Adrenal gland (tissue), 12 donors: ENCODE data around the gene PLPP4. TPM values are rescaled to one million over a fixed set of nuclear protein-coding genes. Genes with fewer than 3 reads are reported as not detected.

Source experiments
- DNase-seq, 7 donors: peaks; one replicate each; pipeline ENCODE4 v3.0.0-alpha.2; 2019 to 2020
- H3K27ac ChIP-seq, 5 donors: fragments of 200-600 bp; sonication (generic) in 4 of 5; 1 replicate in 3 of 5; 2 replicates in 2 of 5; pipeline versions ENCODE4 v1.5.1 to v1.8.0; 2016 to 2020; ENCODE audit warnings: mild to moderate bottlenecking in 1 of 5
- H3K27me3 ChIP-seq: fragments of 200-600 bp; 2 replicates; pipeline ENCODE4 v1.8.0; 2021
- H3K36me3 ChIP-seq, 2 donors: fragments of 200-600 bp; replicated peaks in 1 of 2; 1 replicate in 1 of 2; 2 replicates in 1 of 2; pipeline versions ENCODE4 v1.5.1 to v1.8.0; 2018 to 2022
- H3K4me1 ChIP-seq, 2 donors: fragments of 200-600 bp; replicated peaks in 1 of 2; 1 replicate in 1 of 2; 2 replicates in 1 of 2; pipeline versions ENCODE4 v1.5.1 to v1.8.0; 2018 to 2021
- H3K4me3 ChIP-seq, 4 donors: fragments of 200-600 bp; sonication (generic) in 3 of 4; one replicate each; pipeline ENCODE4 v1.5.1; 2016 to 2018
- H3K9me3 ChIP-seq, 3 donors: fragments of 200-600 bp; sonication (generic) in 1 of 3; replicated peaks in 1 of 3; 1 replicate in 2 of 3; 2 replicates in 1 of 3; pipeline versions ENCODE4 v1.5.1 to v1.8.0; 2016 to 2021
- POLR2A ChIP-seq, 2 donors: fragments of 450-650 bp; IDR thresholded peaks; one replicate each; pipeline ENCODE4 v1.6.1; 2017; ENCODE audit warnings: antibody characterized with exemption in 2 of 2, mild to moderate bottlenecking in 2 of 2, moderate library complexity in 1 of 2
- WGBS, 4 donors: extraction: QIAGEN DNeasy Blood & Tissue Kit in 2 of 4; methylation state at CpG; one replicate each; pipeline versions ENCODE4 v1.1.5 to v1.1.7; 2013 to 2017; 5-methylcytosine and 5-hydroxymethylcytosine counted together
- intact Hi-C, 2 donors: fragments of 100-400 bp; cut with DNase I; formaldehyde crosslinking; loops; one replicate each; pipeline versions ENCODE4 v1.14.1 to v1.15.0; 2022 to 2023
- polyA plus RNA-seq, 3 donors: library from polyadenylated mRNA; stranded (reverse); fragments of 200-250 nt in 2 of 3; fragments of 350-450 nt in 1 of 3; fragmentation: Illumina TruSeq in 1 of 3; extraction: RNeasy Lipid Tissue Mini Kit (QIAGEN cat#74804) in 1 of 3; gene quantifications; one replicate each; pipeline ENCODE4 v1.2.3, GENCODE V29; 2013 to 2014
- total RNA-seq, 9 donors: library from RNA; depleted of rRNA in 4 of 9; stranded (reverse); fragments of >200 nt in 4 of 9; fragments of 120-200 nt in 1 of 9; fragmentation: NEBNext Ultra II Directional in 1 of 9; extraction: Animal tissue kit (Norgen Biotek cat#: 25700) in 1 of 9; gene quantifications; one replicate each; pipeline versions ENCODE4 v1.1.0 to v1.2.4, GENCODE V29; 2013 to 2023
- TF ChIP-seq, protein P1 (sequence below), 6 experiments: fragments of 450-650 bp in 4 of 6; fragments of 200-600 bp in 2 of 6; sonication (generic) in 1 of 6; IDR thresholded peaks; 1 replicate in 5 of 6; 2 replicates in 1 of 6; pipeline versions ENCODE4 v1.5.1 to v1.8.0; 2016 to 2021; ENCODE audit warnings: antibody characterized with exemption in 6 of 6, mild to moderate bottlenecking in 2 of 6, moderate library complexity in 1 of 6
- donor health status: healthy with polysubstance abuse.
- donor health status: Bipolar disorder and iron deficiency.
- donor health status: DM: yes; HTN: yes; CAD: no.
- donor health status: DM: no; HTN: no; CAD: no.
- donor health status: DM: no; HTN: no; CAD: no.
- donor health status: DM: yes; HTN: yes; CAD: no.

PLPP4 gene
- total and polyA plus RNA-seq, 12 donors = 0.09 to 1.4 TPM; not detected in 10

- no peaks in the 10 kb centered on the region for H3K27me3 ChIP-seq
- H3K36me3 ChIP-seq = no peaks in the 10 kb centered on the region
- no peak overlapping the region for H3K4me3 ChIP-seq
- 55 to 70% (median 61%) methylated on average over 5 of the region's 5 CpGs for WGBS, 4 donors
- H3K9me3 ChIP-seq = no peaks in the 10 kb centered on the region
- no peak overlapping the region for H3K27ac ChIP-seq
- no peak for DNase-seq
- no peaks in the 10 kb centered on the region for H3K4me1 ChIP-seq
- TF ChIP-seq POLR2A (IDR thresholded peaks at IDR 0.05) = no peak
- TF ChIP-seq, protein P1, sequence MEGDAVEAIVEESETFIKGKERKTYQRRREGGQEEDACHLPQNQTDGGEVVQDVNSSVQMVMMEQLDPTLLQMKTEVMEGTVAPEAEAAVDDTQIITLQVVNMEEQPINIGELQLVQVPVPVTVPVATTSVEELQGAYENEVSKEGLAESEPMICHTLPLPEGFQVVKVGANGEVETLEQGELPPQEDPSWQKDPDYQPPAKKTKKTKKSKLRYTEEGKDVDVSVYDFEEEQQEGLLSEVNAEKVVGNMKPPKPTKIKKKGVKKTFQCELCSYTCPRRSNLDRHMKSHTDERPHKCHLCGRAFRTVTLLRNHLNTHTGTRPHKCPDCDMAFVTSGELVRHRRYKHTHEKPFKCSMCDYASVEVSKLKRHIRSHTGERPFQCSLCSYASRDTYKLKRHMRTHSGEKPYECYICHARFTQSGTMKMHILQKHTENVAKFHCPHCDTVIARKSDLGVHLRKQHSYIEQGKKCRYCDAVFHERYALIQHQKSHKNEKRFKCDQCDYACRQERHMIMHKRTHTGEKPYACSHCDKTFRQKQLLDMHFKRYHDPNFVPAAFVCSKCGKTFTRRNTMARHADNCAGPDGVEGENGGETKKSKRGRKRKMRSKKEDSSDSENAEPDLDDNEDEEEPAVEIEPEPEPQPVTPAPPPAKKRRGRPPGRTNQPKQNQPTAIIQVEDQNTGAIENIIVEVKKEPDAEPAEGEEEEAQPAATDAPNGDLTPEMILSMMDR (IDR thresholded peaks at IDR 0.05) = no peak
- intact Hi-C loops = loop anchor here in 1 of 2 donors (5.0 kb wide), 1 partner anchor 312 kb away; no protein-coding TSS in a partner anchor
Measured at GRCh38 chr10:120420421-120420820, 36.6 kb upstream of the PLPP4 start.

DNA sequence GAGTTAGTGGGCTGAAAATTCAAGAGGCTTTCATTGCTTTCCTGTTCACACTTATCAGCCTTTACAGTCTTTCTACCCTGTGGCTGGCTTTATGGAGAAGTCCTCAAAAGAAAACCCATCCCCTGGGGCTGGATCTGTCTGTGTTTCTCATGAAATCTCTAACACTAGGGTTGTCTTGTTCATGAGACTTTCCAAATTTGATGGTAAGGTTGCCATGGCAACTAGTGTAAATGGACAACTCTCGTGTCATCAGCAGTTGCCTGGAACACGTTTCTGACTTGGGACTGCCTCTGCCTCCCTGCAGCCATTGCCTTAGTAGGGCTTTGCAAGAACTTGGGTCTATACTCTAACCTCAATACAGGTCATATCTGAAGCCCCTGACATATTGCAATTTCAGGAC is 35.8 kb upstream of the PLPP4 start:
- H3K27ac ChIP-seq = no peak overlapping the region
- H3K36me3 ChIP-seq = no peaks in the 10 kb centered on the region
- no peaks in the 10 kb centered on the region for H3K9me3 ChIP-seq
- no peak overlapping the region for H3K4me3 ChIP-seq
- no peak for DNase-seq
- no peaks in the 10 kb centered on the region for H3K4me1 ChIP-seq
- WGBS, 4 donors = 38 to 67% (median 57%) methylated on average over 2 of the region's 2 CpGs
- intact Hi-C loops = loop anchor here in 1 of 2 donors (5.0 kb wide), 1 partner anchor 311 kb away; no protein-coding TSS in a partner anchor
- H3K27me3 ChIP-seq = no peaks in the 10 kb centered on the region
- TF ChIP-seq POLR2A (IDR thresholded peaks at IDR 0.05) = no peak
- TF ChIP-seq, protein P1 (IDR thresholded peaks at IDR 0.05) = no peak

DNA sequence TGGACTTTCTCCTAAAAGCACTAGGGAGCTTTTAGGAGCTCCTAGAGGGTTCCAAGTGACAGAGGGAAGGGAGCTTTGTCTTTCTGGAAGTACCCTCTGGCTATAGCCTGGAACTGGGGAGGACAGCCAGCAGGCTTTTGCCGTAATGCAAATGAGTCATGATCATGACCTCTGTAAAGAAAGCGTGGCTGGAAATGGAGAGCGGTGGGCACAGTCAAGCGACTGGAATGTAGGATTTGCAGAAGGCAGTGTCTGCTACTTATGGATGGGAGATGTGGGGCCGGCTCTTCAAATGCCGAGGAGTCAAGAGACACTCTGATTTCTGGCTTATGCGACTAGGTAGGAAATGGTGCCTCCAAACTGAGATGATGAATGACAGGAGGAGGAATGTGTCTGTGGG is 34.6 kb upstream of the PLPP4 start:
- WGBS, 4 donors = 75 to 88% (median 85%) methylated on average over 7 of the region's 7 CpGs

DNA sequence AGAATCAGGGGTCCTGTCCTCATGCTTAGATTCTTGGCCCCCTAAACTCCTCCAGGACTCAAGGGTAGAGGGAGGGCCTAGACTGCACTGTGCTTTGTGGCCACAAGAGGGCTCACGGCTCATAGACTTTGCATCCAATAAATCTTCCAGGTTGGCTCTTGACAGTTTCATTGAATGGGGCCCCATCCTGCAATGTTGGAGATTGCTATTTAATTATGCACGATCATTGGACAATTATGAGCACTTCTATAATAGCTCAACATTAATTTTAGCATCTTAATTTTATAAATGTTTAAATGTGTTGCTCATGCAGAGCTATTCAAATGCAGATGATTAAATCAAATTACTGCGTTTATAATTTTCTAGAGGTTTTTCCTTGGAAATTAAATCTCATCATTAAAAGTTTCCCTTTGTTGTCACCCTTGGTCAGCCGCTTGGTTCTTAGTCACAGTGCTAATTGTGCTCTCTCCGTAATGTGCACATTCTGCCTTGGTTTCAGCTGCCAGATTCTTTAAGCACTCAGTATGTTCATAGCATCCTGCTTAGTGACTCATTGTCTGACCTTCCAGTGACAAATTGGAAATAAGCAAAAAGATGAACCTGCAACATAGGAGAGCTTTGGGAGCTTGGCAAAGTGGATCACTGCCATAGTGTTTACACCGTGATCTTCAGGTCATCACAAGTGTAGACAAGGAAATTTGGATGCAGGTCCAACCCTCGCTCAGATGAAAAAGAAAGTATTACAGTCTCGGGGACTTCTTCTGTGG is 33.4 kb upstream of the PLPP4 start:
- intact Hi-C loops = loop anchor here in 1 of 2 donors (5.0 kb wide), 1 partner anchor 309 kb away; no protein-coding TSS in a partner anchor
- Histone ChIP-seq H3K4me3 (no peak overlapping the region), H3K27ac (no peak overlapping the region), H3K27me3 (no peaks in the 10 kb centered on the region), H3K4me1 (no peaks in the 10 kb centered on the region), H3K9me3 (no peaks in the 10 kb centered on the region), H3K36me3 (no peaks in the 10 kb centered on the region)
- 34 to 43% (median 39%) methylated on average over 8 of the region's 8 CpGs for WGBS, 4 donors
- peak; percentile 21 to 55 (median 37) for DNase-seq
- TF ChIP-seq, protein P1 (IDR thresholded peaks at IDR 0.05) = peak; percentile 63 to 74 (median 71)
- TF ChIP-seq POLR2A (IDR thresholded peaks at IDR 0.05) = no peak

More for the DNA sequence above, 34.6 kb upstream of the PLPP4 start:
- no peak for TF ChIP-seq POLR2A (IDR thresholded peaks at IDR 0.05)
- TF ChIP-seq, protein P1 (IDR thresholded peaks at IDR 0.05) = no peak
- Histone ChIP-seq H3K27ac (no peak overlapping the region), H3K9me3 (no peaks in the 10 kb centered on the region), H3K36me3 (no peaks in the 10 kb centered on the region), H3K4me1 (no peaks in the 10 kb centered on the region), H3K4me3 (no peak overlapping the region), H3K27me3 (no peaks in the 10 kb centered on the region)
- intact Hi-C loops = loop anchor here in 1 of 2 donors (5.0 kb wide), 1 partner anchor 310 kb away; no protein-coding TSS in a partner anchor
- no peak for DNase-seq
